Measurements from ENCODE around the gene PCDH19. TPM values are rescaled to one million over a fixed set of nuclear protein-coding genes. Genes with fewer than 3 reads are reported as not detected.

PCDH19 gene
- total RNA-seq, 1 experiment from 2014 or later, result 1.2 TPM

DNA sequence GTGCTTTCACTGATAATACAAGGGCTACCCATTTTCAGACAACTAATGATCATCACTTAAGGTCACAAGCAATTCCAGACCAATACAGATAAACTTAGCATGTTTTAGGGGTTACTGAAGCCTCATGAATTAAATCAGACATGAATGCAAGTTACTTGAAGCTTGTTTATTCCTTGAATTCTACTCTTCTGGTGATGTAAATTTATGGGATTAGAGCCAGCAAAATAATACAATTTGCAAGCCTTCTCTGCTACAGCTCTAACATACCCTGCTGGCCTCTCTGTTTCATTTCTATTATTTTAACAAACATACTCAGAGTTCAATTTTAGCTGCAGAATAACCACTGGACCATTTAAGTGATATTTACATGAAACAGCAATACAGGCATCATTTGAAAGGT is 60.7 kb downstream of the PCDH19 start:
- H3K27me3 ChIP-seq (ENCODE audit: insufficient read depth, low read length), result no peaks in the 10 kb centered on the region; the same call in 1 of the 2 replicates
- no peak overlapping the region for H3K56ac ChIP-seq (ENCODE audit: insufficient read length, low read depth, low read length)
- H3K18ac ChIP-seq (ENCODE audit: insufficient read length, low read depth, low read length), result no peak overlapping the region
- Mint-ChIP-seq H3K27me3 (ENCODE audit: low read depth) (peaks cover 36% of the 10 kb centered on the region), H3K9me3 (no peaks in the 10 kb centered on the region), H3K4me1 (peaks cover 10 to 13% of the 10 kb centered on the region in 2 experiments), H3K27ac (no peak overlapping the region), H3K4me3 (no peak overlapping the region), H3K36me3 (ENCODE audit: insufficient read depth in 1 of 3, low read depth in 3 of 3) (no peaks in the 10 kb centered on the region)
- H2BK12ac ChIP-seq (ENCODE audit: insufficient read length, low read depth, low read length), result no peak overlapping the region
- no peak overlapping the region for H3T11ph ChIP-seq (ENCODE audit: low read length)
- H4K20me1 ChIP-seq (ENCODE audit: control insufficient read depth, insufficient read depth, insufficient read length), result no peaks in the 10 kb centered on the region
- no peak overlapping the region for H2BK20ac ChIP-seq (ENCODE audit: low read depth, low read length, poor library complexity, severe bottlenecking)
- no peak overlapping the region for H3K23ac ChIP-seq (ENCODE audit: insufficient read length, low read depth, low read length)
- H3K4ac ChIP-seq (ENCODE audit: low read depth, low read length), result no peak overlapping the region
- no peak for DNase-seq
- no peaks in the 10 kb centered on the region for H3K23me2 ChIP-seq (ENCODE audit: insufficient read length, low read depth, low read length, poor library complexity, severe bottlenecking)
- no peak overlapping the region for H3K14ac ChIP-seq (ENCODE audit: insufficient read depth, low read length)
- no peaks in the 10 kb centered on the region for H3K79me2 ChIP-seq (ENCODE audit: insufficient read depth, low read length)
- H2BK5ac ChIP-seq (ENCODE audit: insufficient read length, low read length), result no peak overlapping the region
- no peak overlapping the region for H2BK120ac ChIP-seq (ENCODE audit: low read depth, low read length, poor library complexity, severe bottlenecking)
- H3K9ac ChIP-seq (ENCODE audit: extremely low read depth, insufficient read length, low read length), result no peak overlapping the region
- no peaks in the 10 kb centered on the region for H3K79me1 ChIP-seq (ENCODE audit: insufficient read depth, low read depth, low read length, poor library complexity, severe bottlenecking)
- no peaks in the 10 kb centered on the region for H3K9me3 ChIP-seq (ENCODE audit: control insufficient read depth, low read depth, low read length)
- H3K27ac ChIP-seq (ENCODE audit: insufficient read length, low read depth, low read length), result no peak overlapping the region
- no peak overlapping the region for H2AK5ac ChIP-seq (ENCODE audit: insufficient read length, low read length)
- H4K5ac ChIP-seq (ENCODE audit: insufficient read length, low read depth, low read length), result no peak overlapping the region
- H2BK15ac ChIP-seq (ENCODE audit: low read depth, low read length), result no peak overlapping the region
- no peak overlapping the region for H3K4me2 ChIP-seq (ENCODE audit: insufficient read depth, insufficient read length, low read length)
- no peak overlapping the region for H4K8ac ChIP-seq (replicated peaks; ENCODE audit: insufficient read length, low read depth, low read length)
- H4K91ac ChIP-seq (ENCODE audit: insufficient read length, low read depth, low read length), result no peak overlapping the region
- TF ChIP-seq, protein P1, sequence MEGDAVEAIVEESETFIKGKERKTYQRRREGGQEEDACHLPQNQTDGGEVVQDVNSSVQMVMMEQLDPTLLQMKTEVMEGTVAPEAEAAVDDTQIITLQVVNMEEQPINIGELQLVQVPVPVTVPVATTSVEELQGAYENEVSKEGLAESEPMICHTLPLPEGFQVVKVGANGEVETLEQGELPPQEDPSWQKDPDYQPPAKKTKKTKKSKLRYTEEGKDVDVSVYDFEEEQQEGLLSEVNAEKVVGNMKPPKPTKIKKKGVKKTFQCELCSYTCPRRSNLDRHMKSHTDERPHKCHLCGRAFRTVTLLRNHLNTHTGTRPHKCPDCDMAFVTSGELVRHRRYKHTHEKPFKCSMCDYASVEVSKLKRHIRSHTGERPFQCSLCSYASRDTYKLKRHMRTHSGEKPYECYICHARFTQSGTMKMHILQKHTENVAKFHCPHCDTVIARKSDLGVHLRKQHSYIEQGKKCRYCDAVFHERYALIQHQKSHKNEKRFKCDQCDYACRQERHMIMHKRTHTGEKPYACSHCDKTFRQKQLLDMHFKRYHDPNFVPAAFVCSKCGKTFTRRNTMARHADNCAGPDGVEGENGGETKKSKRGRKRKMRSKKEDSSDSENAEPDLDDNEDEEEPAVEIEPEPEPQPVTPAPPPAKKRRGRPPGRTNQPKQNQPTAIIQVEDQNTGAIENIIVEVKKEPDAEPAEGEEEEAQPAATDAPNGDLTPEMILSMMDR (conservative IDR thresholded peaks at IDR 0.05), result no peak
- no peak overlapping the region for H2AFZ ChIP-seq (ENCODE audit: low read length)
- H3K4me1 ChIP-seq (ENCODE audit: insufficient read depth, low read length), result no peaks in the 10 kb centered on the region; the same call in 1 of the 2 replicates
